Measurements from ENCODE around the gene MT1F.
A peak's percentile ranks its signal among the peaks of the same experiment; 100 is the strongest.
"Not testable (repeated sequence)": the region's sequence is repeated elsewhere in the genome, so short reads cannot be mapped to it uniquely, and the experiment has no call there.

The MT1F gene

GRCh38 chr16:56673921-56674320 lies 16.2 kb downstream of the MT1F start:
- DNase-seq: no peak

DNA sequence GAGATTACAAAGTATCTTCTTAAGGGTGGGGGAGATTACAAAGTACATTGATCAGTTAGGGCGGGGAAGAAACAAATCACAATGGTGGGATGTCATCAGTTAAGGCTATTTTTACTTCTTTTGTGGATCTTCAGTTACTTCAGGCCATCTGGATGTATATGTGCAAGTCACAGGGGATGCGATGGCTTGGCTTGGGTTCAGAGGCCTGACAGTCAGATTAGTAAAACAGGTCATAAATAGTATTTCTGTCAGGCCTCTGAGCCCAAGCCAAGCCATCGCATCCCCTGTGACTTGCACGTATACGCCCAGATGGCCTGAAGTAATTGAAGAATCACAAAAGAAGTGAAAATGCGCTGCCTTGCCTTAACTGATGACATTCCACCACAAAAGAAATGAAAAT lies 16.8 kb downstream of the MT1F start:
- DNase-seq: not testable (repeated sequence)

DNA sequence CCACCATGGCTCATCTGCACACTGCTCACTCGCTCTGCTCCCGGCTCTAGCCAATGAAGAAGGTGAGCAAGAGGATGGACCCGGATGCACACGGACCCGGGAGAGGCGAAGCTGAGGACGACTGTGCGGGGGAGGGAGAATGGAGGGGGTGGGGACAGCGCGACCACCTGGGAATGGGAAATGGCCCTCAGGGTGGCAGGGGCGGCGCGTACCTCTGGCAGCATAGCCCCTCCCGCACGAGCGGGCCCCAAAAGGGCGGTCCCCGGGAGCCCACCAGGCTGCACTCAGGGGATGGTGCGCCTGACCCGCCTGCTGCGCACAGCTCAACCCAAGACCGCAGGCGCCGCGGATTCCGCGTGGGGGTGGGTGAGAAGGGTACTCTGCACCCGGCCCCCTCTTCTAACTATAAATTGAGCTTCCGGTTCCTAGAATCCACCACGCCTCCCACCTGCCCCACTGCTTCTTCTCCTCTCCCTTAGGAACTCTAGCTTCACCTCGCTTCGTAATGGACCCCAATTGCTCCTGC lies 18.0 kb downstream of the MT1F start:
- DNase-seq: peak; percentile 20

- DNase-seq: no peak
These were observed 19.7 kb downstream of the MT1F start for GRCh38 chr16:56677474-56677873.

- DNase-seq: no peak
These were observed 21.4 kb downstream of the MT1F start for GRCh38 chr16:56679078-56679730.

DNA sequence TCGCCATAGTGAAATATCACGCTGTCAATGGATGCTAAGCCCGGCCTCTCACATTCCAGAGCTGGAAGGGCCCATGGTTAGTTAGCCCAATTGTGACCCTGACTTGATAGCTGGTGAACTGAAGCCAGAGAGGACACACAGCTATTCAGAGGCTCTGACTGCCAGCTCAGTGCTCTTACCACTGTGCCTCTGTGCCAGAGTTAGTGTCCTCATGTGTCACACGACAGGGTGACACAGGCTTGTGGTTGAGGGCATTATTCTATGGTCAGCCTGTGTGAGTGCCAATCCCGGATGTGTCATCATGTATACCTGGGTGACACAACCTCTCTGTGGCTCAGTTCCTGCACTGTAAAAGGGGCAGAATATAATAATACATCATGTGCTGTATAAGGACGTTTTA lies 22.1 kb downstream of the MT1F start:
- peak; percentile 47 for DNase-seq

GRCh38 chr16:56681939-56682702 lies 24.4 kb downstream of the MT1F start, which contains the start of gene MT1X:
TSS of gene MT1X (plus strand) at chr16:56682470. CDS start at chr16:56682541, 71 bp downstream.
- peak; percentile 92 for DNase-seq

DNA sequence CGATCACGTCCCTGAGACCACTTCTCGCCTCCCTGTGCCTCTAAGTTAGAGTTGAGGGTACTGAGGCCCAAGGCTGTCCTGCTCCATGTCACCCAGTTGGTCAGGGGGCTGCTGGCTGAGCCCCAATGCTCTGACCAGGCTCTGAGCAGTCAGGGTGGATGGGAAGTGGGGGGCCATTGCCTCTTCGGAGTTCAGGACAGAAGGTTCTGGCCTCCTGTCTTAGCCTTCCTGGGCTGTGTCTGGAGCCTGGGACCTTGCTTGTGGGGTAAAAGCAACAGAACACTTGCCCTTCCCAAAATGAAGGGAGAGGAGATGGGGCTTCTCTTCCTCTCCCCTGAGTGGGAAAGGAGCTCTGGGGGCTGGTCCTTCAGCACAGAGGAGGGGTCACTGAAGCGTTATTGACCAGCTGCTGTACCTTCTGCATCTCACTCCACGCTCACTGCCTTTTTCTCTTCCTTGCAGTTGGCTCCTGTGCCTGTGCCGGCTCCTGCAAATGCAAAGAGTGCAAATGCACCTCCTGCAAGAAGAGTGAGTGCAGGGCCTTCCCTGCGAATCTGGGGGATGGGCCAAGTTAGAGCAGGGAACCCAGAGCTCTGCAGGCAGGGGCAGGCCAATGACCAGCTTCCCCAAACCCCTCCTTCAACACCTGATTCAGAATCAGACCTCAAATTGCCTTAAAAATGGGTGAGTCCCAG lies 25.1 kb downstream of the MT1F start:
- no peak for DNase-seq

- no peak for DNase-seq
These were observed 25.8 kb downstream of the MT1F start for GRCh38 chr16:56683424-56684172.

- DNase-seq: no peak
These were observed 26.6 kb downstream of the MT1F start for GRCh38 chr16:56684256-56684925.

DNA sequence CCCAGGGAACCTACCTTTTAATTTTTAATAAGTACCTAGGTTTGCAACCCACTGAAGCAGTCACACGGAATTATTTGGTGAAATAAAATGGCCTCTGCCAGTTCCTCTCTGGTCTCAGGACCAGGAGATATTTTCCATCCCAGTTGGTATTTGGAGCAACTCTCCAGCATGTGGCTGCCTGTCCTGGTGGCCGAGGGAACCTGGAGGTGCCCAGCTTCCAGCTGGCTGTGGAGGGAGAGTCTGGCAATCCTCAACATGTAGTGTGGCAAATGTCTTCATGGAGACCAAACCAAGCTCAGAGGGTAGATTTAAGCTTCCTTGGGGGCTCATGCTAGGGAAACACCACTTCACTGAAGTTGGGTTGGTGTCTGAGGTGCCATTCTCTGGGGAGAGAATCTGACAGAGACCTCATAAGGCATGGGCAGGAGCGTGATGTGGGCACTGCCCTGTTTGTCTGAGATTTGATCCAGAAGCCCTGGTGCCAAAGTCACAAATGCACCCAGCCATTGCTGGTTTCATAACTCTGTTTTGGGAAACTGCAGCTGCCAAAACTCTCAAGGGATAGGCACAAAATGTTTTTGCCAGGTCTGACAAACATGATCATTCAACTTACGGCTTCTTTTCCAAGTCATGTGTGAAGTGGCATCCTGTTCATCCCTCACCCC lies 27.3 kb downstream of the MT1F start:
- DNase-seq: no peak

GRCh38 chr16:56686758-56687157 lies 29.0 kb downstream of the MT1F start:
- DNase-seq: no peak

GRCh38 chr16:56688762-56689161 lies 31.0 kb downstream of the MT1F start:
- DNase-seq: no peak

- DNase-seq: no peak
These were observed 31.4 kb downstream of the MT1F start for GRCh38 chr16:56689171-56689570.

DNA sequence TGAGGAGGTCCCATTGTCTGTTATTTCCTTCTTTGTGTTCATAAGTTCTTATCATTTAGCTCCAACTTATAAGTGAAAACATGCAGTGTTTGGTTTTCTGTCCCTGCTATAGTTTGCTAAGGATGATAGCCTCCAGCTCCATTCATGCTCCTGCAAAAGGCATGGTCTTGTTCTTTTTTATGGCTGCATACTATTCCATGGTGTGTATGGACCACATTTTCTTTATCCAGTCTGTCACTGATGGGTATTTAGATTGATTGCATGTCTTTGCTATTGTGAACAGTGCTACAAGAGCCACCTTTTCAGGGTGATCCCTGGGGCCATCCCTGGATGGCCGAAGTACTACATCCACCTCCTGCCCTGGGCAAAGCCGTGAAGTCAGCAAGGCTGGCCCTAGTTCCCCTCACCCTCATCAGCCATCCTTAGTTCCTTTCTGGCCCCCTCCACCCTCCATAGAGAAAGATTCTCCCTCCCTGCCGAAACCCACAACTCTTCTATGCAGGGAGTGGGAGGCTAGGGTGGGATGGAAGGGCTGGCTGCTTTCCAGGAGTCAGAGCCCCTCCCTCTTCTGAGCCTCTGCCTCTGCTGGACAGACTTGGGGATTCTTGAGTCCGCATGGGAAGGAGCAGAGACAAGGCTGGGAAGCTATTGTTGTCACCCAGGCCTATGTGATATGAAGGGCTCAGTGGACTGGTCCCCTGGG lies 32.8 kb downstream of the MT1F start:
- DNase-seq: no peak

- DNase-seq: no peak
These were observed 34.1 kb downstream of the MT1F start for GRCh38 chr16:56691885-56692284.

- no peak for DNase-seq
These were observed 37.5 kb downstream of the MT1F start for GRCh38 chr16:56695246-56695645.

- DNase-seq: no peak
These were observed 39.8 kb downstream of the MT1F start for GRCh38 chr16:56697456-56698155.

GRCh38 chr16:56700195-56700594 lies 42.4 kb downstream of the MT1F start:
- no peak for DNase-seq

DNA sequence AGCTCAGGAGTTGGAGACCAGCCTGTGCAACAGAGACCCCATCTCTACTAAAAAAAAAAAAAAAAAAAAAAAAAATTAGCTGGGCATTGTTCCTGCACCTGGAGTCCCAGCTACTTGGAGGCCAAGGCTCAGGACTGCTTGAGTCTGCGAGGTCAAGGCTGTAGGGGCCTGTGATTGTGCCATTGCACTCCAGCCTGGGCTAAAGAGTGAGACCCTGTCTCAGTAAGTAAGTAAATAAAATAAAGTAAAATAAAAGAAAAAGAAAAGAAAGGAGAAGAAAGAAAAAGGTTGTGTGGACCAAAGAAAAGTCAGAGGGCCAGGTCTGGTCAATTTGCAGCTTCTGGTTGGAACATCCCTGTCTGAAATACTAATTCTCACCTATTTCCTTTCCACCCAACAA lies 42.9 kb downstream of the MT1F start:
- no peak for DNase-seq
